Ammon's horn (tissue), 1 donor: ENCODE measurements around the gene ZNF587.
"Not testable (repeated sequence)": the region's sequence is repeated elsewhere in the genome, so short reads cannot be mapped to it uniquely, and the experiment has no call there.

Experiments
- DNase-seq: peaks from one replicate; pipeline ENCODE4 v3.0.0-alpha.2; 2016; ENCODE audit warnings: low spot score

The ZNF587 gene

DNA sequence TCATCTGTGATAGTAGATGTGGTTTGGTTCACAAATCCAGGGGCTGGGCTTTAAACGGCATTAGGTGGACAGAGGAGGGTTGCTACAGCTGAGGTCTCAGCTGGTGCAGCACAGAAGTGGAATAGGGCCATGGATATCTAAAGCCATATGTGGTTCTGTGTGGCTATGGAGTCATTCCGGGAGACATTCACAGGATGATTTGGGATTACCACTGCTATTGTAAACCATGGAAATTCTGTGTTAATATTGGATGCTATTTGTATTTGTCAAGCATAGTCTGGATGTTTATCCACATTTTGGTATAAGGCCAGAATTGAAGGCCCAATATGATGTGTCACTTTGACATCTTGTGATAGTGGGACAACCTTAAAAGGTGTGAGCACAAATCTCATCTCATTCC, 26.5 kb upstream of the ZNF587 start:
- not testable (repeated sequence) for DNase-seq

DNA sequence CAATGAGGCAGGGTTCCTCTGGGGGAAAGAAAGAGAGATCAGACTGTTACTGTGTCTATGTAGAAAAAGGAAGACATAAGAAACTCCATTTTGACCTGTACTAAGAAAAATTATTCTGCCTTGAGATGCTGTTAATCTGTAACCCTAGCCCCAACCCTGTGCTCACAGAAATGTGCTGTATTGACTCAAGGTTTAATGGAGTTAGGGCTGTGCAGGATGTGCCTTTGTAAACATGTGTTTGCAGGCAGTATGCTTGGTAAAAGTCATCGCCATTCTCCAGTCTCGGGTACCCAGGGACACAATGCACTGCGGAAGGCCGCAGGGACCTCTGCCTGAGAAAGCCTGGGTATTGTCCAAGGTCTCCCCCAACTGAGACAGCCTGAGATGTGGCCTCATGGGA, 26.1 kb upstream of the ZNF587 start:
- not testable (repeated sequence) for DNase-seq

DNA sequence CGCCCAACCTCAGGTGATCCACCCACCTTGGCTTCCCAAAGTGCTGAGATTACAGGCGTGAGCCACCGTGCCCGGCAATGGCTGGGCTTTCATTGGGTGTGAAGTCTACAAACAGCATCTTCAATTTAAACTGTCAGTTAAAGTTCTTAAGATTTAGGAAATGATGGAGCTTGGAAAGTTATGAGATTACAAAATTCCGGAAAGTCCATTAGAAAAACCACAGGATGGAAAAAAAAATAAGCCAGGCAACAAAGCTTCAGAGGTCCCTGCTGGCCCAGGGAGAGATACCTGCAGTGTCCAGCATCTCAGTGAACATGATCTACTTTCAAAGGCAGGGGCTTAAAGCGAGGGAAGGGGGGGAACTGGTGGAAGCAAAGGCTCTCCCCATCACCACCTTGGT, 24.1 kb upstream of the ZNF587 start:
- DNase-seq = no peak

DNA sequence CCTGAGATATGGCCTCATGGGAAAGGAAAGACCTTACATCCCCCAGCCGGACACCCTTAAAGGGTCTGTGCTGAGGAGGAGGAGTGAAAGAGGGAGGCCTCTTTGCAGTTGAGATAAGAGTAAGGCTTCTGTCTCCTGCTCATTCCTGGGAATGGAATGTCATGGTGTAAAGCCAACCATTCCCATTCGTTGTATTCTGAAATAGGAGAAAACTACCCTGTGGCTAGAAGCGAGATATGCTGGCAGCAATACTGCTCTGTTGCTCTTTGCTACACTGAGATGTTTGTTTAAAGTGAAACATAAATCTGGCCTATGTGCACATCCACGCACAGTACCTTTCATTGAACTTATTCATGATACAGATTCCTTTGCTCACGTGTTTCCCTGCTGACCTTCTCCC, 20.3 kb upstream of the ZNF587 start:
- no peak for DNase-seq

DNA sequence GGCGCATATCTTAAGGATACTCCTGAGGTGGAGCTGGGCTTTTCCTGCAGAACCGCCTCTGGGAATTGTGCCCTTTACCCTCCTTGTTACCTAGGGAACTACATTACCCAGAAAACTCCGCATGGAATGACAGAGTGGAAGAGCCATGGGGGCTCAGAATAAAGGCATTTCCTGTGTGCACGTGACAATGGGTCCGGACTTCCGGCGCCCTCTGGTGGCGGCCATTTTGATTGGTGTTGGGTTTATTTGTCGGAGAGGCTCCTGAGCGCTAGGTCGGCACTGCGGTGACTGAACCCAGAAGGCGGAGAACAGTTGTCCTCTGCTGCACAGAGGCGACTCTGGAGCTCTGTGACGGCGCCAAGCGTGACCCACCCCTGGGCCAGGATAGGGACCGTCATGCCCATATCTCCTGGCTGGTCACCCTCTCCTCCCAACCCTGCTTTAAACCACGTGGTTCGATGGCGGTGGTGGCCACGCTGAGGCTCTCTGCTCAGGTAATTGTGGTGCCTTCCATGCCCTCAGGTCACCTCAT, 19.5 kb upstream of the ZNF587 start, which contains the start of gene ZNF587B:
TSS of gene ZNF587B (plus strand) at position 229 of the 532 bp plus-strand sequence. CDS start at position 459, 230 bp downstream.
- peak; percentile 64 for DNase-seq

DNA sequence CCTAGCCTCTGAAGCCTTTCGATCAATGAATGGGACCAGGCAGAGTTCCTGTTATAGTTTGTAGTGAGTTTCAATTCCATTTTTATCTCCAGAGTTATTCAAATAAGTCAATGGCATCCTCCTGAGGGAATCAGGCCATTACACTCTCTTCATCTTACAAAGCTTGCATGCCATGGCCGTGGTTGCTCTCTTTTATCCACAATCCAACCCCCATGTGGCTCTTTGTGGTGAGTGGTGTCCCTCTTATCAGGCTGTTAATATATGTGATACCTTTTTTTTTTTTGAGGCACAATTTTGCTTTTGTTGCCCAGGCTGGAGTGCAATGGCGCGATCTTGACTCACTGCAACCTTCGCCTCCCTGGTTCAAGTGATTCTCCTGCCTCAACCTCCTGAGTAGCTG, 12.7 kb upstream of the ZNF587 start:
- DNase-seq = not testable (repeated sequence)

DNA sequence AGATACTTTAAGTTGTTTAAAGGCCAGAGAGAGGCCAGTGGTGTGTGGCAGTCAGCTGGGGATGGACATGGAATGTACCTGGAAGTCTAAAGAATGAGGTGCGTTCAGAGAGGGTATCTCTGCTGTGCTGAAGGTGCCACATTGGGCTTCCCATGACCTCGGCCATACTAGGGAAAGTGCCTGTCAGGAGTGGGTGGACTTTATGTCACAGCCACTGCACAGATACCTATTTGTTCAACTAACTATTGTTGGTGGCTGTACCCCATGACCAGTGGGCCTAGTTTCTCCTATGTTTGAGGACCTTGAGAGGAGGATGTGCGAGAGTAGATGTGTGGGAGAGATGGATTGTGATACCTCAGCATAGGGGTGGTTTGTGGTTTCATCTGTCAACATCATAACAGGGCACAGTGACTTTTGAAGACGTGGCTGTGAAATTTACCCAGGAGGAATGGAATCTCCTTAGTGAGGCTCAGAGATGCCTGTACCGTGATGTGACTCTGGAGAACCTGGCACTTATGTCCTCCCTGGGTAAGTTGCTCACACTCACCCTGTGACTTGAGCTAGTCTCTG, 11.0 kb upstream of the ZNF587 start:
- DNase-seq = not testable (repeated sequence)

DNA sequence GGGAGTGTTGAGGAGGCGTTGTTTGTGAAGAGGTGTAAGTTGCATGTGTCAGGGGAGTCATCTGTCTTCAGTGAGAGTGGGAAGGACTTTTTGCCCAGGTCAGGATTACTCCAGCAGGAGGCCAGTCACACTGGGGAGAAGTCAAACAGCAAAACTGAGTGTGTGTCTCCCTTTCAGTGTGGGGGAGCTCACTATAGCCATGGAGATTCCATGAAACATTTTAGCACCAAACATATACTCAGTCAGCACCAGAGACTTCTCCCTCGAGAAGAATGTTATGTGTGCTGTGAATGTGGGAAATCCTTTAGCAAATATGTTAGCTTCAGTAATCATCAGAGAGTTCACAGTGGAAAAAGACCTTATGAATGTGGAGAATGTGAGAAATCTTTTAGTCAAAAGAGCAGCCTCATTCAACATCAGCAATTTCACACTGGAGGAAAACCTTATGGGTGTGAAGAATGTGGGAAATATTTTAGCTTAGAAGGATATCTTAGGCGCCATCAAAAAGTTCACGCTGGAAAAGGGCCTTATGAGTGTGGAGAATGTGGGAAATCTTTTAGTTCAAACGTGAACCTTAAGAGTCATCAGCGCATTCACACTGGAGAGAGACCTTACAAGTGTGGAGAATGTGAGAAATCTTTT, 8.4 kb upstream of the ZNF587 start:
- DNase-seq = no peak

DNA sequence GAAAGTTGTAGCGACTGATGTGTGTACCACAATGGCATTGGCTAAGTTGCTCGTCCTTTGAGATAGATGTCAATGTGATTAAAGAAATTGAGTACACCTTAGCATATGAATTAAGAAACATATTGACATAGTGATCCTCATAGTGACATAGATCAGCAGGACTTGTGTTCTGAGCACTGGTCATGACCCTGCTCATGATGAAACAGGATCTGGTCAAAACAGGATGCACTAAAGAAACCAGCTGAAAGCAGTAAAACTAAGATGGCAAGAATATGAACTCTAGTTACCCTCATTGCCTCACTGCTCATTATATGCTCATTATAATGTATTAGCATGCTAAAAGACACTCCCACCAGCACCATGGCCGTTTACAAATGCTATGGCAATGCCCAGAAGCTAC, 2.5 kb upstream of the ZNF587 start:
- DNase-seq = not testable (repeated sequence)

DNA sequence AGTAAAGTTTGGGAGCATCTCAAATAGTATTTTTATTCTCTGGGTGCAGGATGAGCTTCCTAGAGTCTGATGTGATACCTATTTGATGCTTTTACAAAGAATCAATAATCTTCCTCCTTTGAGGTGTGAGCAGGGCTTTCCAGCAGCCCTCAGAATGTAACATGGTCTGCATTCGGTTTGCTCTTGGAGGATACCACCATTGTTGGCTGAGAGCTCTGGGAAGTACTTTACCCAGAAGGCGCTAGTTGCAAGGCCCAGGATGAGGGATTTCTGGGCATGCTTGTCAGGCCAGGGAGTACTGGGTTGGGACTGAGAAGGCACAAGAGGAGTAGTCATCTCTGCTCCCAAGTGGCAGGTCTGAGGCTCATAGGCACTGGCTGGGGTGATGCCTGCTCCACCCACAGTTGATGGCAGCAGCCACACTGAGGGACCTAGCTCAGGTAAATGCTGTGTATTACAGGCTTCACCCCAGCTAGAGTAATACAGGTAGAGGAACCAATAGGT, 445 bp upstream of the ZNF587 start:
- DNase-seq = not testable (repeated sequence)

DNA sequence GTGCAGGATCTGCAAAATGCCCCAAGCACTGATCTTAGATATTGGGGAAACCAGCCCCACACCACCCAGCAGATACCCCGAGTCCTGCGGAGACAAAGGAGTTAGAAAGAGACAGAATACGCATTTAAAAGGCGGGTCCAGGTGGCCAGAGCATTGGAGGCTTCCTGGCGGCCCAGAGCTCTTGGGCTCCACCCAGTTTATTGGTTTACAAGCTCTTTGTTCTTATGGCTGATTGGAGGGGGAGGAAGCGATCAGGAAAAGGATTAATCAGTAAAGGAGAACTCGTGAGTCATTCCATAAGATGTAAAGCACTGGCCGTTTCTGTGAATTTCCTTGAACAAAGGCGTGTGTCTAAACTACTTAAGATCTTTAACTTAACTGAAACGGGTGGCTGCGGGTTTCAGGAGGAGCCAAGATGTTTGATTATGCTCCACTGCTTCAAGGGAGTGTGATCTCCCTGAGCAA, 926 bp downstream of the ZNF587 start:
- no peak for DNase-seq

DNA sequence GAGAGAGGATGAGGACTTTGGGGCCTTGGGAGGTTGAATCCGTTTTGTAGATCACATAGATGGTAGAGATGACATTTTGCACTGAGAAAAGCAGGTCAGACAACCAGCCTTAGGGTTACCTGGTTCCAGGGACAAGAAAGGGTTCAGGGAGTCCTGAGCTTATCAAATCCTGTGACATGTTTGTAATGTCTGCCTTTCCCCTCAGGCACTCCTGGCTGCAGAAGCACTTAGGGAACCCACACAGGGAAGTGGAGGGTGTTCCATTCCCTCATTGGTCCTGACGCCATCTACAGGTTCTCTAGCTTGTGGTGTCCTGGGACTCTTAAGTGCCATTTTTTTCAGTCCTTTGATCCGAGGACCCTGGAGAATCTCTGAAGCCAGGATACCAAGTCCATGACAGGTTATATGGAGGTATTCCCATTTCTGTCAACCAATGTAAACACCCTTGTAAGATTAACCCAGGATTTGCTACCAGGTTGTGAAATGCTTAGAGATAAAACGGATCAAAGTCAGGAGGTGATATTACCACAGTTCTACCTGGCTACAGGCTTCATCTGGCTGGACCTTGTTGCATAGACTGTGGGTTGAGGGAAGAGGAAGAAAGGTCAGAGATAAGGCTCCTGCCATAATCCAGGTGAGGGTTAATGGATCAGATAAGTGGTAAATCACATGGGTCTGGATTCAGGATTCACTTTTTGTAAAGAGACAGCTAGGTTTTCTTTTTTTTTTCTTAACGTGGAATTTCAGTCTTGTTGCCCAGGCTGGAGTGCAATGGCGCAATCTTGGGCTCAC, 2.3 kb downstream of the ZNF587 start:
- DNase-seq = not testable (repeated sequence)

DNA sequence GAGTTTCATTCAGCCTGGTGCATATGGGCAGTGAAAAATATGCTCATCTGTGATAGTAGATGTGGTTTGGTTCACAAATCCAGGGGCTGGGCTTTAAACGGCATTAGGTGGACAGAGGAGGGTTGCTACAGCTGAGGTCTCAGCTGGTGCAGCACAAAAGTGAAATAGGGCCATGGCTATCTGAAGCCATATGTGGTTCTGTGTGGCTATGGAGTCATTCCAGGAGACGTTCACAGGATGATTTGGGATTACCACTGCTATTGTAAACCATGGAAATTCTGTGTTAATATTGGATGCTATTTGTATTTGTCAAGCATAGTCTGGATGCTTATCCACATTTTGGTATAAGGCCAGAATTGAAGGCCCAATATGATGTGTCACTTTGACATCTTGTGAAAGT, 4.5 kb downstream of the ZNF587 start:
- DNase-seq = not testable (repeated sequence)

DNA sequence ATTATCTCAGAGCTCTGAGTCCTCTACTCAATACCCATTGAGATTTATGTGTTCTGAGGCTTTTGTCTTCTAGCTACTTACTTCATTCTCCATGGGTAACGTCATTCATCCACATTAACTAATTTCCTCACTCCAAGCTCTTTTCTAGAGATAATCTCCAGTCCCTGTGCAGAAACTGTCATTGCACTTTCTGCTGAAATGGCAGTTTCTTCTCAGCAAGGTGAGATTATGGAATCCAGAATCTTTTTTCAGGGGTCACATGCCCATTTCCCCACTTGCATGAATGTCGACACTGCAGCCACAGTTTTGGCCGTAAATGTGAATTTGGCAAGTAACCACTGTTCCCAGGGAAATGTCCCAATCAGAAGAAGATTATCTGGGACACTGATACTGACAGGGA, 12.7 kb downstream of the ZNF587 start:
- not testable (repeated sequence) for DNase-seq

DNA sequence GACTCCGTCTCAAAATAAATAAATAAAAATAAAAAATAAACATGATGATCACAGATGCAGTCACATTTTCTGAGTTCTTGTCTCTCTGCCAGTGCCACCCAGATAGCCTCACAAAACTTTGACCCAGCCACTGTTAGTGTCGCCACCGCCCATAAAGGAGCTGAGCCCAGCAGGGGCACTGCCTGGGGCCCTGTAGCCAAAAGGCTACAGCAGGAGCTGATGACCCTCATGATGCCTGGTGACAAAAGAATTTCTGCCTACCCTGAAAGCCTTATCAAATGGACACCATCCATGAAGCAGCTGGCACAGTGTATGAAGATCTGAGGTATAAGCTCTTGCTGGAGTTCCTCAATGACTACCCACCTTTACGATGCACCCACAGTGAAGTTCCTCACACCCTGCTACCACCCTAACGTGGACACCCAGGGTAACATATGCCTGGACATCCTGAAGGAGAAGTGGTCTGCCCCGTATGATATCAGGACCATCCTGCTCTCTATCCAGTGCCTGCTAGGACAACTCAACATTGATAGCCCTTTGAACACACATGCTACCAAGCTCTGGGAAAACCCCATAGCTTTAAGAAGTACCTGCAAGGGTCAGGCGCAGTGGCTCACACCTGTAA, 18.3 kb downstream of the ZNF587 start:
- no peak for DNase-seq

DNA sequence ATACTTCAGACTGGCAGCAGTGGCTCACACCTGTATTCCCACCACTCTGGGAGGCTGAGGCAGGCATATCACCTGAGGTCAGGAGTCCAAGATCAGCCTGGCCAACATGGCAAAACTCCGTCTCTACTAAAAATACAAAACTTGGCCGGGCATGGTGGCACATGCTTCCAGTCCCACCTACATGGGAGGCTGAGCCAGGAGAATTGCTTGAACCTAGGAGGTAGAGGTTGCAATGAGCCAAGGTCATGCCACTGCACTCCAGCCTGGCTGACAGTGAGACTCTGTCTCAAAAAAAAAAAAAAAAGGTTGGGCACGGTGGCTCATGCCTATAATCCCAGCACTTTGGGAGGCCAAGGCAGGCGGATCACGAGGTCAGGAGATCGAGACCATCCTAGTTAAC, 20.0 kb downstream of the ZNF587 start:
- not testable (repeated sequence) for DNase-seq

DNA sequence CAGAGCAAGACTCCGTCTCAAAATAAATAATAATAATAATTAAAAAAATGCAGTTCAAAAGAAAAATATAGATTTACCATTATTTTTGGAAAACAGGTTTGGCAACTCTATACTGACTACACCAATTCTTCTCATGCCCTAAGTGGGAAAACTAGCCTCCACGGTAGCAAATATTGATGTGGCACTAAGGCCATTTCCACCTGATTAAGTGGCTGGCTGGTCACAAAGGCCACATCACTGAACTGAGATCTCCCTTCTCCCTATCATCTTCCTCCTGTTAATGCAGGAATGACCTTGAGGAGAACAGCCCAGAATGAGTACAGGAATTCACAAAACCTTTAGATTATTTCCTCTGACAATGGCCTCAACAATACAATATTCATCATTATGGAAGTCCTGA, 20.6 kb downstream of the ZNF587 start:
- no peak for DNase-seq

DNA sequence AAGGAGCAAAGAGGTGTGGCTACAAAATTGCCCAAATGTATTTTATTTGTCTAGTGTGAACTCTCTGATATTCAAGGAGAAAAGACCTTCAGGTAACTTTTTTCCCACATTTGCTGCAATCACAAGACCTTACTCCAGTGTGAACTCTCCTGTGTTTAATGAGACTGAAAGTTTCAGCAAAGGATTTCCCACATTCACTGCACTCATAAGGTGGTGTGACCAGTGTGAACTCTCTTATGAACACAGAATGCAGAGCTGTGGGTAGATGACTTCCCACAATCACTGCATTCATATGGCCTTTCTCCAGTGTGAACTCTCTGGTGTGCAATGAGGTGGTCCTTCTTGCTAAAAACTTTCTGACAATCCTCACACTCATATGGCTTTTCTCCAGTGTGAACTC, 22.8 kb downstream of the ZNF587 start:
- no peak for DNase-seq

DNA sequence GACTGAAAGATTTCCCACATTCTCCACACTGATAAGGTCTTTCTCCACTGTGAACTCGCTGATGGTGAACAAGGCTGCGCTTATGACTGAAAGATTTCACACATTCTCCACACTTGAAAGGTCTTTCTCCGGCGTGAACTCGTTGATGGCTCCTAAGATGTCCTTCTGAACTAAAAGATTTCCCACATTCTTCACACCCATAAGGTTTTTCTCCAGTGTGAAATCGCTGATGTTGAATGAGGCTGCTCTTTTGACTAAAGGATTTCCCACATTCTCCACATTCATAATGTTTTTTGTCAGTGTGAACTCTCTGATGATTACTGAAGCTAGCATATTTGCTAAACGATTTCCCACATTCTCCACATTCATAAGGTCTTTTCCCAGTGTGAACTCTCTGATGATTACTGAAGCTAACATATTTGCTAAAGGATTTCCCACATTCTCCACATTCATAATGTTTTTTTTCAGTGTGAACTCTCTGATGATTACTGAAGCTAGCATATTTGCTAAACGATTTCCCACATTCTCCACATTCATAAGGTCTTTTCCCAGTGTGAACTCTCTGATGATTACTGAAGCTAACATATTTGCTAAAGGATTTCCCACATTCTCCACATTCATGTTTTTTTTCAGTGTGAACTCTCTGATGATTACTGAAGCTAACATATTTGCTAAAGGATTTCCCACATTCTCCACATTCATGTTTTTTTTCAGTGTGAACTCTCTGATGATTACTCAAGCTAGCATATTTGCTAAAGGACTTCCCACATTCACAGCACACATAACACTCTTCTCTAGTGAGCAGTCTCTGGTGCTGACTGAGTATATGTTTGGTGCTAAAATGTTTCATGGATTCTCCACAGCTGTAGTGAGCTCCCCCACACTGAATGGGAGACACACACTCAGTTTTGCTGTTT, 24.5 kb downstream of the ZNF587 start:
- not testable (repeated sequence) for DNase-seq

DNA sequence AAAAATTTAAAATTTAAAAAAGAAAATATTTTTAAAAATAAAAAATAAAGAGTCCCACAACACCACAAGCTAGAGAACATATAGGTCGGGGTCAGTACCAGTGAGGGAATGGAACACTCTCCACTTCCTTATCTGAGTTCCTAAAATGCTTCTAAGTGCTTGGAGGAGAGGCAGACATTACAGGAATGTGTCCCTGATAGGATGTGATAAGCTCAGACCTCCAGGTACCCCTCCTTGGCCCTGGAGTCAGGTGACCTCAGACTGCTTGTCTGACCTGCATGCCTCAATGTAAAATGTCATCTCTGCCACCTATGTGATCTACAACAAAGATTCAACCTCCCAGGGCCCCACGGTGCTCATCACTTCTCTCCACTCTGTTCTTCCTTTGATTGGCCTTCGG, 36.4 kb downstream of the ZNF587 start:
- no peak for DNase-seq
